SK-N-SH (cell line): ENCODE results near the gene TRIOBP.

Source experiments
- CTCF ChIP-seq: fragments of 200-600 bp; sonication (generic); IDR thresholded peaks from 2 replicates; pipeline ENCODE4 v1.6.1; 2017; ENCODE audit warnings: antibody characterized with exemption, mild to moderate bottlenecking, moderate library complexity
- ELF1 ChIP-seq: IDR thresholded peaks from 2 replicates; pipeline ENCODE4 v1.4.0; 2012
- EP300 ChIP-seq, 2 experiments: IDR thresholded peaks; 2 replicates each; pipeline versions ENCODE4 v1.4.0 to v1.6.1; 2012; ENCODE audit warnings: borderline replicate concordance in 1 of 2, low read depth in 1 of 2, low read length in 1 of 2
- EZH2phosphoT487 ChIP-seq: fragments of 200-600 bp; sonication (generic); IDR thresholded peaks from 2 replicates; pipeline ENCODE4 v1.6.1; 2017; ENCODE audit warnings: low read depth, mixed run types, mild to moderate bottlenecking, antibody characterized with exemption, moderate library complexity, borderline replicate concordance
- GABPA ChIP-seq: IDR thresholded peaks from 2 replicates; pipeline ENCODE4 v1.4.0; 2012; ENCODE audit warnings: low read depth, mild to moderate bottlenecking
- PBX3 ChIP-seq: IDR thresholded peaks from 2 replicates; pipeline ENCODE4; 2012
- POLR2AphosphoS5 ChIP-seq: IDR thresholded peaks from 2 replicates; pipeline ENCODE4 v1.6.1; 2012; ENCODE audit warnings: low read depth, low read length
- RAD21 ChIP-seq: IDR thresholded peaks from 2 replicates; pipeline ENCODE4 v1.6.1; 2012; ENCODE audit warnings: mild to moderate bottlenecking, low read length
- SIN3A ChIP-seq: IDR thresholded peaks from 2 replicates; pipeline ENCODE4 v1.6.1; 2012; ENCODE audit warnings: low read depth, mild to moderate bottlenecking, low read length, moderate library complexity, borderline replicate concordance
- YY1 ChIP-seq: IDR thresholded peaks from 2 replicates; pipeline ENCODE4 v1.4.0; 2012; ENCODE audit warnings: low read depth, mild to moderate bottlenecking
- ZBTB33 ChIP-seq: IDR thresholded peaks from 2 replicates; pipeline ENCODE4 v1.4.0; 2012; ENCODE audit warnings: low read depth, borderline replicate concordance
- TF ChIP-seq, protein P1 (sequence below): IDR thresholded peaks from 2 replicates; pipeline ENCODE4 v1.4.0; 2012; ENCODE audit warnings: low read depth

DNA sequence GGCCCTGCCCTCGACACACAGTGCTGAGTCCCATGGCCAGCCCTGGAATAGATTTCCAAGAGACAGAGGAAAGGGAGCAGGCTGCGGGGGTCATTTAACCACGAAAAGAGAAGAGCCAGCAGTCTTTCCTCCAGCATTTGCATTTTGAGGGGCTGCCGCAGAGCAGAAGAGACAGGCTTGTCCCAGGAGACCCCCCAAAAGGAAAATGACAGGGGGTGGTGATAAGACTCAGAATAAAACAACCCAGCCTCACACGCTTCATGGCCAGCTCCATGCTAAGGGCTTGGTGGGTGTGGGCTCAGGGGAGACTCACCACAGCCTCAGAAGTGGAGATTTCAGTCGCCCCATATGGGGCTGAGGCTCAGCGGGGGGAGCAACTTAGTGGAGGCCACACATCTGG lies 16.9 kb downstream of the TRIOBP start:
- no peak for TF ChIP-seq CTCF
- no peak for TF ChIP-seq PBX3
- no peak for TF ChIP-seq YY1
- TF ChIP-seq EZH2phosphoT487: no peak
- TF ChIP-seq EP300 (IDR thresholded peaks at IDR 0.05; ENCODE audit: borderline replicate concordance in 1 of 2, low read depth in 1 of 2, low read length in 1 of 2): no peak
- no peak for TF ChIP-seq SIN3A
- no peak for TF ChIP-seq RAD21
- no peak for TF ChIP-seq ZBTB33
- no peak for TF ChIP-seq POLR2AphosphoS5
- TF ChIP-seq, protein P1, sequence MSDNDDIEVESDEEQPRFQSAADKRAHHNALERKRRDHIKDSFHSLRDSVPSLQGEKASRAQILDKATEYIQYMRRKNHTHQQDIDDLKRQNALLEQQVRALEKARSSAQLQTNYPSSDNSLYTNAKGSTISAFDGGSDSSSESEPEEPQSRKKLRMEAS: no peak
- no peak for TF ChIP-seq GABPA
- no peak for TF ChIP-seq ELF1
